NCI-H1694 (cell line): ENCODE measurements around the gene TAF4.

Experiments used
- DNase-seq: peaks from one replicate; lab custom pipeline; 2025; lab: John Stamatoyannopoulos, UW

Gene TAF4

DNA sequence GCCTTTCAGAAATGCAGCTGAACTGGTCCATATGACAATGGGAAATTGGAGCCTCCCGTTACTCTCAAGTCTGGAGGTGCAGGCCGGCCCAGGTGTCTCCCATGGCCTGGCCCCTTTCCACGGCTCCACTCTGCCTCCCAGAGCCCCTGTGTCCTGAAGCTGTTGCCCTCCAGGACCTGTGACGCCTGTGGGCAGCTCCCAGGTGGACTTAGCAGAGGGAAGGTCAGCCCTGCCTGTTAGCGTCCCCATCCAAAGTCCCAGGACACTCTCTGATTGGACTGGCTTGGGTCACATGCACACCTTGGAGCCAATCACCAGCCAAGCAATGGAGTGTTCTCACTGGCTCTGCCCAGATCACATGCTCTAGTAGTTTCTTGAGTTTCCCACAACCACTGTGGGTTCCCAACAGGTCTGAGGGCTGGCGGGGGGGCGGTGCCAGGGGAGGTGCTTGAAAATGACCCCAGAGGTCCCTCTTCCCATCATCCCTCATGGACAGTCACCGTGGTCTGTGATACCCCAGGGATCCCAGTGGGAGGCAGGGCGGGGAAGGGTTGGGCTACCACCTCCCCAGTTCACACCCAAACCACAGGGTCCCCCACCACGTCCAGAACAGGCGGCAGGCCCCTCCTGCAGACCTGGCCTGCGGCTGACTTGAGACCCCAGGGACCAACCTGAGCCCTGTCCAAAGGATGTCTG, 135.6 kb downstream of the TAF4 start:
- DNase-seq, result no peak

DNA sequence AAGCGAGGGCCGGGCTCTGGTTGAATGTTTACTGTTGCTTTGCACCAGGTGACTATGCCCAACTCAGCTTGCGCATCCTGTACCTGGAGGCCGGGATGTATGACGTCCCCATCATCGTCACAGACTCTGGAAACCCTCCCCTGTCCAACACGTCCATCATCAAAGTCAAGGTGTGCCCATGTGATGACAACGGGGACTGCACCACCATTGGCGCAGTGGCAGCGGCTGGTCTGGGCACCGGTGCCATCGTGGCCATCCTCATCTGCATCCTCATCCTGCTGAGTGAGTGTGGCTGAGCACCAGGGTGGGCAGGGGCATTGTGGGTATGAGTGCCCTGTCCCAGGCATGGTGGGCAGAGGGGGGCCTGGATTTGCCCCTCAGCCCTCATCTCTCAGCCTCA, 136.1 kb downstream of the TAF4 start:
- no peak for DNase-seq

- DNase-seq, result no peak
Measured at GRCh38 chr20:61927826-61928541, 137.7 kb downstream of the TAF4 start.

- DNase-seq, result no peak
Measured at GRCh38 chr20:61927193-61927825, 138.4 kb downstream of the TAF4 start.

GRCh38 chr20:61926796-61927192, 138.9 kb downstream of the TAF4 start:
- DNase-seq, result no peak

GRCh38 chr20:61926253-61926613, 139.4 kb downstream of the TAF4 start:
- DNase-seq, result no peak

GRCh38 chr20:61925555-61926252, 140.0 kb downstream of the TAF4 start:
- no peak for DNase-seq

DNA sequence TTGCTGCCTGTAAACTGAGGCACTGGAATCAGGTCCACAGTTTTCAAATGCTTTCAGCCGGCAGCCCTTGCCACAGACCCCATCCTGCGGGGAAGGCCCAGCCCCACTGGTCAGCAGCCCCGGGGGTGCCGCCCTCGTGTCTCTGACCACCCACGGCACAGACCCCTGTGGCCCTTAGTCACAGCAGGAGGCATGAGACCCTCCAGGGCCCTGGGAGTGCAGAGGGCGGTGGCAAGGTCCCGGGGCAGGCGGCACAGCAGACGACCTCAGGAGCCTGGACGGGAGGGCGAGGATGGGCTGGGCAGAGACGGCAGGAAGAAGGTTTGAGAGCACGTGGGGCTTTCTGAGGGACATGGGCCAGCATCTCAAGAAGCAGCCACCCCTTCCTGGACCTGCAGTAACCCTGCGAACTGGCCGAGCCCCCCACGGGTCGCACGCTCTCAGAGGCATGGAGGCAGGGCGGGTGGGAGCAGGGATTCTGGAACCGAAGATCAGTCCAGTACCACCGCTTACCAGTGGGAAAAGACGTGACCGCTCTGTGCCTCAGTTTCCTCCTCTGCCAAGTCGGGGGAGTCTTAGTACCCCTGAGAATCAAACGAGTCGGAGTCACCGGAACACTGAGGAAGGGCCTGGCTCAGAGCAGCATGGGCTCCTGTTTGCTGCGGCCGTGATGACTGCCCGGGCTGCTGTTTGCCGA, 140.7 kb downstream of the TAF4 start:
- no peak for DNase-seq
